Stimulated activated CD4-positive, alpha-beta T cell treated with anti-CD3 and anti-CD28 coated beads, Interleukin-12 subunit alpha, Interleukin-12 subunit beta, amount 100 ng/mL, for 48 hours (primary cell): ENCODE results near the gene CEP350.
A peak's percentile ranks its signal among the peaks of the same experiment; 100 is the strongest.
"Not testable (repeated sequence)": the region's sequence is repeated elsewhere in the genome, so short reads cannot be mapped to it uniquely, and the experiment has no call there.

Source experiments
- DNase-seq, 3 donors: peaks; one replicate each; pipeline ENCODE4 v3.0.0-alpha.2; 2020; ENCODE audit warnings: low read depth in 2 of 3, low spot score in 1 of 3

Gene CEP350

GRCh38 chr1:180117764-180118116 lies 163.1 kb downstream of the CEP350 start:
- no peak for DNase-seq

DNA sequence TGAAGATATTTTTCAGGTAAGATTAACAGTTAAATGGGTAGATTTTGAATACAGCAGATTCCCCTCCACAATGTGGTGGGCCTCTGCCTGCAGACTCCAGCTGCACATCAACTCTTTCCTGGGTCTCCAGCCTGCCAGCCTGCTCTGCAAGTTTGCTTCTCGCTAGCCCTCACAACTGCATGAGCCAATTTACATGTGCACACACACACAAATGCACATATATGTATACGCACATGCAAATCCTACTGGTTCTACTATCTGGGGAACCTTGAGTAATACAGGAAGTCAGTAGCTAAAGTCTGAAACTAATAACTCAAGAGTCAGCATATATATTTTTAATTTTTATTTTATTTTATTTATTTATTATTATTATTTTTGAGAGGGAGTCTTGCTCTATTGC lies 165.2 kb downstream of the CEP350 start:
- DNase-seq = no peak

DNA sequence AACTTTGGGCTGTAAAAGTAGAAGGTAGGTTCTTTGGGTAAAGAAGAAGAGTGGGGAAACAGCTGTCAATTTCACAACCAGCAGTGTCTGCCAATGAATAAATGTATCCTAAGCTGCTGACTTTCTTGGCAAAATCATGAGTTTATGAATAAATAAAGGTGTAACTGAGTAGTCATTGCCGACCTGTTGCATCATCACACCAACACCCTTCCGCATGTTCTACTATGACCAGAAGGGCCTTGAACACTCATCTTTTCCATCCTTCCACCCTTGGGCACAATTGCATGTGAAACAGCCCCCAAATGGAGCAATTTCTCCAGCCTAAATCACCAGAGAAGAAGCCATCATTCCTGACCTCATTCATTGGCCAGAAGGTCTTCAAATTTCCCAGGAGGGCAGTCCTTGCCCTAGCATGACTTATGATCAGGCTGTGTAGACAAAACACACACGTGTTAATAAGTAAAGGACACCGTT lies 168.9 kb downstream of the CEP350 start:
- no peak for DNase-seq

GRCh38 chr1:180130651-180131050 lies 176.0 kb downstream of the CEP350 start:
- DNase-seq = no peak

DNA sequence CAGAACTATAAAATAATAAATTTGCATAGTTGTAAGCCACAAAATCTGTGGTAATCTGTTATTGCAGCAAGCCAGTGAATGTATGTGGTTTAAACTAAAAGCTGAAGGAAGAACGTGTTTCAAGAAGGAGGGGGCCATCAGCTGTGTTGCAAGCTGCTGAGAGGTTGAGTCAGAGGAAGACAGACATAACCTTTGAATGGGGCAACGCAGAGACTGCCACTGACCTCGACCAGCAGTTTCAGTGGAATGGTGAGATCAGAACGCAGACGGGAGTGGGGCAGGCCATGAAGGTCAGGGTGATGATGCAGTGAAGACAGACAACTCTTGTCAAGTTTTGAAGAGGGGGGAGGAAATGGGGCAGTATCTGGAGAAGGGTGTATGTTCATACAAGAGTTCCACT lies 176.9 kb downstream of the CEP350 start:
- DNase-seq = peak in 2 of 3 donors; percentile 10 to 33

DNA sequence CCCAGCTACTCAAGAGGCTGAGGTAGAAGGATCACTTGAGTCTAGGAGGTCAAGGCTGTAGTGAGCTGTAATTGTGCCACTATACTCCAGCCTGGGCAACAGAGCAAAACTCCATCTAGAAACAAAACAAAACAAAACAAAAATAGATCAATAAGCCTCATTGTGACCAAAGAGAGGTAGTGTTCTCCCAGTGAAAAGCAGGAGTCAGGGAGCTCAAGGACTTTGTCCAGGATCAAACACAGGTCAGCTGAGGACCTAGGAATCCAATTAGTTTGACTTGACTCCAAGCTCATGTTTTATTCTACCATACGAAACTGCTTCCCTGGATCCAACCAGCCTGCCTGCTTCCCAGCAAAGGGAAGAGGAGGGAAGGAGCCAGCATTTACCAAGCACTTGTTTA lies 178.6 kb downstream of the CEP350 start:
- no peak for DNase-seq

DNA sequence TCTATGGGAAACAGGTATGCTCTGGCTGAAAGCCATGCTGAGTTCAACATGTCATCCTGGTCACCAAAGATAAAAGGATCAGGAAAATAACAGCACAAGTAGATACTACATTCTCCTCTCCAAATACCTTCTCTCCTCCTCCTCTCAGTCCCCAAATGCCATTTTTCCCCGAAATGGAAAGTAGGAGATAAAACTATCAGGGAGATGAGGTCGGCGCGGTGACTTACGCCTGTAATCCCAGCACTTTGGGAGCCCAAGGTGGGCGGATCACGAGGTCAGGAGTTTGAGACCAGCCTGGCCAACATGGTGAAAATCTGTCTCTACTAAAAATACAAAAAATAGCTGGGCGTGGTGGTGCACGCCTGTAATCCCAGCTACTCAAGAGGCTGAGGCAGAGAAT lies 179.1 kb downstream of the CEP350 start:
- not testable (repeated sequence) for DNase-seq

DNA sequence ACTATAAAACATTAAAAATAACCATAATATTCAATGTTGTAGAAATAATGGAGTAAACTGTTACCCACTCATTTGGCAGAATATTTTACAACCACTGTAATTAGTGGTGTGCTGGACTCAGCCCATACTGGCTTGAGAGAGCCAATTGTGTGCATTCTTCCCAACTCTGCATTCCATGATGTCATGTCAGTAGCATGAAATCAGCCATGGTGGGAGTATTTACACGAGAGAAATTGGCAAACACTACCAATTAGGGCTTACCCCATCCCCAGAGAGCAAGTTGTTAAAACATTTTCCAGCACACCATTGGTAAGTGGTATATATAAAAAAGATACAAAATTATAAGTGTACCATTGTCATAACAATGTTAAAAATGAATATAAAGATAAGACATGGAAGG lies 180.9 kb downstream of the CEP350 start:
- no peak for DNase-seq

DNA sequence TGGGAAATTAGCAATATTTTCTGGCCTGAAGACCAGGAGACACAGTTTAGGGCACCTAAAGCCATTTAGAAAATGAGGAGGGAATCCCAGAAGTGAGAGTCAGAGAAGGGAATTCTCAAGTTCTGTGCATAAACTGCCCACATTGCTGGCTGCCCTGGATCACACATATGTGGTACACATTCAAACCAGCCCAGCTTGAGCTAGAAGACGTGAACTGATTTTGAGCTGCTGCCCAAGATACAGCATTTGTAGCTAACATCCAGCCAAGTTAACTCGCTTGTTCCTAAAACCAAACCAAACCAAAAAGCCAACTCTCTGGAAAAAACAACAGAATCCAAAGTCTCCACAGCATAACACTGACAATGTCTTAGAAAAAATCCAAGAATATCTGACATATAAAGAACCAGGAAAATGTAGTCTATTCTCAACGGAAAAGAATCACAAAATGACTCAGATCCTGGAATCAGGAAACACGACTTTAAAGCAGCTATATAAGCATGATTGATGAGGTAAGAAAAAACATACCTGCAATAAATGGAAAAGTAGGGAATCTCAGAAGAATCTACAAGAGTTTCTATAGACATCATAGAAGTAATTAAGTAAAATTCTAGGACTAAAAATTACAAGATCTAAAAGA lies 181.8 kb downstream of the CEP350 start:
- no peak for DNase-seq

DNA sequence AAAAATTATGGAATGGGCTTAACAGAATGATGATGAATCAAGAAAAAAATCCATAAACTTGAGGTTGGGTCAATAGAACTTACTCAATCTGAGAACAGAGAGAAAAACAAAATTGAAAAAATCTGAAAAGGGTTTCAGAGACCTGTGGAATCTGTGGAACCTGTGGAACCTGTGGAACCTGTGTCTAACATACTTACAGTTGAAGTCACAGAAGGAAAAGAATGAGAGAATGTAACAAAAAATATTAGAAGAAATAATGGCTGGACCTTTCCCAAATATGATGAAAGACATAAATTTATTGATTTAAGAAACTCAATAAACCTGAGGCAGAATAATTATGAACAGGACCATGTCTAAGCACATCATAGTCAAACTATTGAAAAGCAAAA lies 182.4 kb downstream of the CEP350 start:
- no peak for DNase-seq

GRCh38 chr1:180137776-180138175 lies 183.2 kb downstream of the CEP350 start:
- DNase-seq = no peak

- no peak for DNase-seq
These were observed 186.8 kb downstream of the CEP350 start for GRCh38 chr1:180141381-180141934.

- no peak for DNase-seq
These were observed 188.7 kb downstream of the CEP350 start for GRCh38 chr1:180143359-180143758.

DNA sequence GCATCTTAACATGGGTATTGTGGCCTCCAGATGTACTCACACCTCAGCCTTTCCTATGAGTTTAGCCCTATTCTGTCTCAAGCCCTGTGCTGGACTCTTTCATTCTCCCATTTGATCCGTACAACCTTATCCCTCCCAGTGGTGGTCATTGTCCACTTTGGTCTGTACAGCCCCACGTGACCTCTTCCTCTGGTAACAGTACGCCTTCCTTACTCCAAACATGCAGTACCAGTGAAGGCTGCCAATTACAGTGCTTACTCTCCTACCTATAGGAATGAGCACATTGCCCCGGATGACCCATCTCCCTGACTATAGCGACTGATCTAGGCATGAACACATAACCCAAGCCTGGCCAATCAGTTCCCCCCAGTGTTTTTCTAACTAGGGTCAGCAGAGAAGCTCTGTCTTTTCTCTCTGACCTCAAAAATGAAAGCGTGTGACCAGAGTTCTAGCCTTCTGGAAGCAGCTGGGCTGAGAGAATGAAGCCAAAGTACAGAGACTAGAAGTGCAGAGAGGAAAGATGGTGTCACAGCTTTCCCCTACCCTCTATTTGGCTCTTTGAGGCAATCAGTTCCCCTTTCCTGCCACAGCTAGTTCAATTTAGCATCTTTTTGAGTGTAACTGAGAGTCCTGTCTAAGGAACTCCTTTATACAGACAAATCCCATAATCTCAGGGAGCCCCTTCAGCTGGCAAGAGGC lies 190.2 kb downstream of the CEP350 start:
- no peak for DNase-seq

DNA sequence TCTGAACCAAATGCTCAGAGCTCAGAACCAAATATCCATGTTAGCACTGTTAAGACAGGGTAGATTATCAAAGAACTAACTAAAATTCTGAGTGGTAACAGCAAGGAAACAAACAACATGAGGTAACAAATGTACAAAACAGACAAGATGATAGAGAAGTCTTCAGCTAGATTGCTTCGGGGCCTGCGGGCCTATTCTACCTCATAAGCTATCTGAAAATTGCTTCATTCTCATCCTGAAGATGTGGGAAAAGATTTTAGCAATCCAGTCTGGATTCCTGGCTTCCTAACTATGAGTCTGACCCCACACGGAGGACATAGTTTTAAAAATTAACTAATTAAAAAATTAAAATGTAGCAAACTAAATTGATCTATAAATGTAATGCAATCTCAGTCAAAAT lies 190.8 kb downstream of the CEP350 start:
- no peak for DNase-seq

GRCh38 chr1:180150982-180151381 lies 196.4 kb downstream of the CEP350 start:
- no peak for DNase-seq

DNA sequence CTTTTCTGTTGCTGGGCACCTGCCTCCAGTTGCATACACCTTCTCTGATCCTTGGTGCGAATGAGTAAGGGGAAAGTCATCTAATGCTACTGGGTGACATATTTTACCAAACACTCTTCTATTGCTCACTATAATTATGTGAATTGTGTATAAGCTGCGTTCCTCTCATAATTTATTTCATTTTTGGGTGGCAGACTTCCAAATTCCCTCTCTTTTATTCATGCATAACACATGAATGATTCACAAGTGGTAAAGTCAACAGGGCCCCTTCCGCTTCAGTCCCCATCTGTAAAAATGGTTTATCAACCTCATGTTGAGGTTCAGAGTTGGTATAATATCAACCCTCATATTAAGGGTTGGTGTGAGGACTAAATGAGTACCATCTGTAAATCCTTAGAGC lies 196.9 kb downstream of the CEP350 start:
- no peak for DNase-seq

DNA sequence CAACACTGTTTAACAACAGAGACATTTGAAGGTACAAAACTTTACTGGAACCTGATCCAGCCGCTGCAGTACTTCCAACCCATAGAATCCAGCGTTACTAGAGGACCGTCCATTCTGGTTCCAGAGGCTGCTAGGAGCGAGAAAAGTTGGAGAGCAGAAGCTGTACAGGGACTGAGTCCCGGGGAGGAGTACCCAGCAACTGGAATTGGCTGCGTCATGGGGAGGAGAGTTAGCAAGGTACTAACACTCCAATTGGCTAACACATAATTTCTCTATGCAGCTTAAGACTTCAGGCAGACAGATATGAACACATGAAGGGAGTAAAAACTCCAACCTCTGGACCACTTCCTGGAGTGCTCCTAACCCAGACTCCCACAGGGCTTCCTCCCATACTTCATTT lies 198.0 kb downstream of the CEP350 start:
- no peak for DNase-seq

DNA sequence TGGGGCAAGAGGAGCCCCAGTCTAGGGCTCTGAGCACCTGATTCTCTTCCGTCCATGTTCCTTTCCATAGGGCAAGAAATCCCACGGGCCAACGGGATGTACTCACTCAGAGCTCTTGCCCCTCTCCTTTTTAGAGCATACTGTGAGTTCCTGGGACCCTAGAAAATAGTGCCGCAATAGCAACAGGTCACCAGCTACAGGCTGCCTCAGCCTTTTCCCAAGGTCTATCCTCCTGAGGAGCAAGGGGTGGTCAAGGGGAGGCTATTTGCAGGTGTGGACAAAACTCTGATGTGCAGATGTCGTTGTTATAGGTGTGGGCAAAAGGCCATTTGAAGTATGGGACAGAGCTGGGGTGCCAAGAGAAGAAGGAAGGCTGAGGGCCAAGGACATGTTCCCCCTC lies 198.4 kb downstream of the CEP350 start:
- no peak for DNase-seq

GRCh38 chr1:180154003-180154324 lies 199.4 kb downstream of the CEP350 start:
- no peak for DNase-seq

DNA sequence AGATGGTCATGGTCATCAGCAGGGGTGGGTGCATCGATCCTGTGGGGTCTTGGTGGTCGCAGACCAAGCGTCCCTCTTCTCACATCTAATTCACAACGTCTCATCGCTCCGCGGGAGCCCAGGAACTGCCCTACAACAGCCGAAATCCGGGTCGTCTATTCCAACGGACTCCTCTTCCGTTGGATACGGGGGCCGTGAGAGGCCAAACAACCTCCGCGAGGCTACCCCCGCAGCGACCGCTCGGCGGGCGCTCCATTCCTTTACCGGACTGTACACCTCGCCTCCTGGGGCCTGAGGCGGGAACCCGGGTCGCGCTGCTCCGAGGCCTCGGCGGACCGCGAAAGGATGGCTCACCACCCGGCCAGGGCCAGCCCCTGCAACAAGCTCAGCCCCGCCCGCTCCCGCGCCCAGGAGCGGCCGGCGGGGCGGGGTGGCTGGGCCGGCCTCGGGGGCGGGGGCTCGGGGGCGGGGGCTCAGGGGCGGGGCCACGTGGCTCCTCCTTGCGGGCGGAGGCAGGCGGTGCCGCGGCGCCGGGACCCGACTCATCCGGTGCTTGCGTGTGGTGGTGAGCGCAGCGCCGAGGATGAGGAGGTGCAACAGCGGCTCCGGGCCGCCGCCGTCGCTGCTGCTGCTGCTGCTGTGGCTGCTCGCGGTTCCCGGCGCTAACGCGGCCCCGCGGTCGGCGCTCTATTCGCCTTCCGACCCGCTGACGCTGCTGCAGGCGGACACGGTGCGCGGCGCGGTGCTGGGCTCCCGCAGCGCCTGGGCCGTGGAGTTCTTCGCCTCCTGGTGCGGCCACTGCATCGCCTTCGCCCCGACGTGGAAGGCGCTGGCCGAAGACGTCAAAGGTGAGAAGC lies 199.9 kb downstream of the CEP350 start, which contains the start of gene QSOX1:
Gene QSOX1, plus strand, starts transcription at position 545 of the 857 bp plus-strand sequence. Its CDS starts 39 bp downstream, at position 584.
- peak; percentile 83 to 87 (median 85) for DNase-seq

GRCh38 chr1:180155182-180155682 lies 200.6 kb downstream of the CEP350 start:
- peak in 2 of 3 donors; percentile 13 to 17 for DNase-seq
